Ishikawa (cell line): Measurements from ENCODE around the gene RIPOR2.

Experiments used
- RAD21 ChIP-seq: IDR thresholded peaks from 2 replicates; pipeline ENCODE4 v1.6.1; 2012; ENCODE audit warnings: low read depth
- TAF1 ChIP-seq: IDR thresholded peaks from 2 replicates; pipeline ENCODE4 v1.6.1; 2012; ENCODE audit warnings: low read depth, mild to moderate bottlenecking
- TF ChIP-seq, protein P1 (sequence below): IDR thresholded peaks from 2 replicates; pipeline ENCODE4 v1.6.1; 2012; ENCODE audit warnings: low read depth, mild to moderate bottlenecking

DNA sequence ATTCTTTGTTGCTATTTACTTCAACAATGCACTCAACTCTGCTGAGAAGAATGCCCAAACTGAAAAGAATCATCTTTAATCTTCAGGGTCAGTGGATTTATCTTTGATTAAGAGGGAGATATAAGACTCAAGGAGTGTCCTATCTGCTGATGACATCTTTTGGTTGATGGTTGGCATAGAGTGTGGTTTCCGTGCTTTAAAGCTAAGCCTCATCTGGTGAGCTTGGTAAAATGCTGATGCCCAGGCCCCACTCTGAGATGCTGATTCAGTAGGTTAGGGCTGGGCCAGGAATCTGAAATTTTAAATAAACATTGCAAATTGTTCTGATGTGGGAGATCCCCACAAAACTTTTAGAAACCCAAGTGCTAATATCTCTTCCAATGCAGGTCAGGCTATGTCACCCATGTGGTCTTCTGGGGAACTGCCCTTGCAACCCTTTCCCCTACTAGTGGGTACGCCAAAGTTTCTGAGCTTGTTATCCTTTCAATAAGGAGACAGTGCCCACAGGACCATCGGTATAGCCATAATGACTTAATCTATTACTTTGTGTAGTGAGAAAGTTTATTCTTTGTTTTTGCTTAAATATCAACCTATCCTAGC, 68.6 kb downstream of the RIPOR2 start:
- TF ChIP-seq RAD21 = no peak
- no peak for TF ChIP-seq TAF1
- TF ChIP-seq, protein P1, sequence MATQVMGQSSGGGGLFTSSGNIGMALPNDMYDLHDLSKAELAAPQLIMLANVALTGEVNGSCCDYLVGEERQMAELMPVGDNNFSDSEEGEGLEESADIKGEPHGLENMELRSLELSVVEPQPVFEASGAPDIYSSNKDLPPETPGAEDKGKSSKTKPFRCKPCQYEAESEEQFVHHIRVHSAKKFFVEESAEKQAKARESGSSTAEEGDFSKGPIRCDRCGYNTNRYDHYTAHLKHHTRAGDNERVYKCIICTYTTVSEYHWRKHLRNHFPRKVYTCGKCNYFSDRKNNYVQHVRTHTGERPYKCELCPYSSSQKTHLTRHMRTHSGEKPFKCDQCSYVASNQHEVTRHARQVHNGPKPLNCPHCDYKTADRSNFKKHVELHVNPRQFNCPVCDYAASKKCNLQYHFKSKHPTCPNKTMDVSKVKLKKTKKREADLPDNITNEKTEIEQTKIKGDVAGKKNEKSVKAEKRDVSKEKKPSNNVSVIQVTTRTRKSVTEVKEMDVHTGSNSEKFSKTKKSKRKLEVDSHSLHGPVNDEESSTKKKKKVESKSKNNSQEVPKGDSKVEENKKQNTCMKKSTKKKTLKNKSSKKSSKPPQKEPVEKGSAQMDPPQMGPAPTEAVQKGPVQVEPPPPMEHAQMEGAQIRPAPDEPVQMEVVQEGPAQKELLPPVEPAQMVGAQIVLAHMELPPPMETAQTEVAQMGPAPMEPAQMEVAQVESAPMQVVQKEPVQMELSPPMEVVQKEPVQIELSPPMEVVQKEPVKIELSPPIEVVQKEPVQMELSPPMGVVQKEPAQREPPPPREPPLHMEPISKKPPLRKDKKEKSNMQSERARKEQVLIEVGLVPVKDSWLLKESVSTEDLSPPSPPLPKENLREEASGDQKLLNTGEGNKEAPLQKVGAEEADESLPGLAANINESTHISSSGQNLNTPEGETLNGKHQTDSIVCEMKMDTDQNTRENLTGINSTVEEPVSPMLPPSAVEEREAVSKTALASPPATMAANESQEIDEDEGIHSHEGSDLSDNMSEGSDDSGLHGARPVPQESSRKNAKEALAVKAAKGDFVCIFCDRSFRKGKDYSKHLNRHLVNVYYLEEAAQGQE = no peak
